RPMI8226 (cell line): Measurements from ENCODE around the gene WNK2.

Experiments used
- DNase-seq: peaks from one replicate; pipeline ENCODE4 v3.0.0-alpha.2; 2015

The WNK2 gene

DNA sequence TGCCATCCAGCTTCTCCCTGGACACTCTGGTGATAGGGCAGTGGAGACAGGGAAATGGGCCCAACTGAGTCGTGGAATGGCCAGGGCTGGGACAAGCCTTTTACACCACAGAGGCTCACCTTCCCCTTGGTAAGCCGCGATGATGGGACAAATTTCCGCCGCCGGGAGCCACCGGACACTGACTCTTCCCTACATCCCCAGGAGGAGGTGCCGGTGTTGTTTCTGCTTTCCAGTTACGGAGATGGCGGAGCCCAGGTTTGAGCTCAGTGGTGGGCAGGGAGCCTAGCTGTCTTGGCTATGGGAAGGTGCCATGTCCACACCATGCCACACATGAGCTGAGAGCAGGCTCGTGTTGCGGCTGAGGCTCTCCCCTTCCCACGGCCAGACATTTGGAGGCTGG is 19.9 kb upstream of the WNK2 start:
- no peak for DNase-seq

DNA sequence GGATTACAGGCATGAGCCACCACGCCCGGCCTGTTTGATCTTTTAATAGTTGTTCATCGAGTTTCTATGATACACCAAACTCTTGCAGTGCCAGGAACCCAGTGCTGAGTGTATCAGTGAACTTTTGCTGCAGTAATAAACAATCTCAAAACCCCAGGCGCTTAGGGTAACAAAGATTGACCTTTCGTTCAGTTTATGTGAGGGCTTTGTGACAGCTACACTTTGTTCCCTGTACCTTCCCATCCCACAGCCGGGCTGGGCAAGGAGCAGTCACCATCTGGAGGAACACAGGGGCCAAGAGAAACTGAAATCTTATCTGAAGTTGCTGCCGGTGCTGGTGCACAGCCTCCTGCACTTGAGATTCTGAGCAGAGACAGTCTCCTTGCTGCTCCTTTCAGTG is 17.2 kb upstream of the WNK2 start:
- no peak for DNase-seq

DNA sequence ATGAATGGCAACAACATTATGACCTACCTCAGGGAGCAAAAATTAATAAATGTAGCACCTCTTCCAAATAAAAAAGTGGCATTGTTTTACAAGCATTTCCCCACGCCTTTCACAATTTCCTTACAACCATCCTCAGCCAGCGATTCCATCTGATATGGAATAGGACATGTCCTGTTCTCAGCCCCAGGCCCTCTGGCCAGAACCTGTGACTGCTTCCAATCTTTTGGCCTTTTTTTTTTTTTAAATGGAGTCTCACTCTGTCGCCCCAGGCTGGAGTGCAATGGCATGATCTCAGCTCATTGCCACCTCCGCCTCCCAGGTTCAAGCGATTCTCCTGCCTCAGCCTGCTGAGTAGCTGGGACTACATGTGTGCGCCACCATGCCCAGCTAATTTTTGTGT is 16.8 kb upstream of the WNK2 start:
- no peak for DNase-seq

DNA sequence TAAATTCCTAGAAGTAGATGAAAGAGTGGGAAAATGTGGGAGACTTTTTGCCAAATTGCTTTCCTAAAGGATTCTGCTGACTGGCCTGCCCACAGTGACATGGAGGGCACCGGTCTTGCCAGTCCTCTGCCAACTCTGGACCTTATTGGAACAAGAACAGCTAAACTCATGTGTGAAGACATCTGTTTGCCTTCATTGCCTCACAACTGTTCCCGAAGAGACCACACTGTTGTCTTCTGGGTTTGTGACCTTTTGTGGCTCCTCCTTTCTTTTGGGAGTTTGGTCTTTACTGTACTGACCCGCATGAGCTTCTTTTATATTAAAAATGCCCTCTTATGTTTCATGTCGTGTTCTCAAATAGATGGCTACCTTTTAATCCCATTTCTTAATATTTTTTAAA is 16.1 kb upstream of the WNK2 start:
- no peak for DNase-seq

DNA sequence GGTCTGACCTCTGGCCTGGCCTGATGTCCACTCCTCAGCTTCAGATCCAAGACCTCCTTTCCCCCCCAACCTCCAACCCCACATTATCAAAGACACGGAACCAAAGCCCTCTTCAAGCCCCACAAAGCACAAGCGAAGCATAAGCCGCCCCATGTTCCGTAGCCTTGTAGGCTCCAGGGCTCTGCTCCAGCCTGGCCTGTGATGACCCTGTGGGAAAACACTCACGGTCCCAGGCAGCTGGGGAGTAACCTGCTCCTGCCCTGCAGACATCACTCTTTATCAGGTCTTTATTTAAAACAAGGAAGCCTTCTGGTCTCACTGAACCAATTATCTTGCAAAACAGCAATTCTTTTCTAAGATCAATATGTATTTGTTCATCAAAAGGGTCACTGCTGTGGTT is 15.4 kb upstream of the WNK2 start:
- no peak for DNase-seq

DNA sequence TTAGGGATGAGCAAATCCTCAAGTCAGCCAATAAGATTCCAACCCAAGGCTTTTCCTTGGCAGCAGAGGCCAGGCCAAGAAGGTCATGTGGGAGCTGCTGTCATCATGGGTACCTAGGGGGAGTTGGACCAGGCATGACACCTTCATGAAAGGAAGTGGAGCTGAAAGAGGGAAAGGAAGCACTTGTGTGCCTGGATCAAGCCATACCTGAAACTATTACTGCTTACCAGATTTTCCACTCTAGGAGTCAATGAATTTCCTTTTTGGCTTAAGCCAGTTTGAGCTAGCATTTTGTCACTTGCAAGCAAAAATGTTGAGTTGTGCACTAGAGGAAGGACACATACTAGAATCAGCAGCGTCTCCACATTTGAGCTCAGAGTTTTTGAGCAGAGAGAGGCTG is 14.5 kb upstream of the WNK2 start:
- no peak for DNase-seq

DNA sequence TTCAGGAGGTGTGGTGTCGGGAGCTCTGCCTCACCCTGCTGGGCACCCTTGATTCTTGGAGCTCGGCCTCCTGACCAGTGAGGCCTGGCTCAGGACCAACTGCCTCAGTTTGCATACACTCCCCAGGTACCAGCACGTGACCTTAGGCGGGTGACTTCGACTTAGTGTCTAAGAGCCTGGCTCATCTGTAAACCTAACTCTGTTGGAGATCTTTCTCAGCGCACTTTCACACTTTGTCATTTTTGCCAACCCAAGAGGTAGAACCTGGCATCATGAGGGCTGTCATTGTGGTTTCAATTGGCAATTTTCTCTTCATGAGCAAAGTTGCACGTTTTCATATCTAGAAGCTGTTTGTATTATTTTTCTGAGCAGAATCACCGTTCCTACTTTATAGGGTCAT is 13.4 kb upstream of the WNK2 start:
- no peak for DNase-seq

DNA sequence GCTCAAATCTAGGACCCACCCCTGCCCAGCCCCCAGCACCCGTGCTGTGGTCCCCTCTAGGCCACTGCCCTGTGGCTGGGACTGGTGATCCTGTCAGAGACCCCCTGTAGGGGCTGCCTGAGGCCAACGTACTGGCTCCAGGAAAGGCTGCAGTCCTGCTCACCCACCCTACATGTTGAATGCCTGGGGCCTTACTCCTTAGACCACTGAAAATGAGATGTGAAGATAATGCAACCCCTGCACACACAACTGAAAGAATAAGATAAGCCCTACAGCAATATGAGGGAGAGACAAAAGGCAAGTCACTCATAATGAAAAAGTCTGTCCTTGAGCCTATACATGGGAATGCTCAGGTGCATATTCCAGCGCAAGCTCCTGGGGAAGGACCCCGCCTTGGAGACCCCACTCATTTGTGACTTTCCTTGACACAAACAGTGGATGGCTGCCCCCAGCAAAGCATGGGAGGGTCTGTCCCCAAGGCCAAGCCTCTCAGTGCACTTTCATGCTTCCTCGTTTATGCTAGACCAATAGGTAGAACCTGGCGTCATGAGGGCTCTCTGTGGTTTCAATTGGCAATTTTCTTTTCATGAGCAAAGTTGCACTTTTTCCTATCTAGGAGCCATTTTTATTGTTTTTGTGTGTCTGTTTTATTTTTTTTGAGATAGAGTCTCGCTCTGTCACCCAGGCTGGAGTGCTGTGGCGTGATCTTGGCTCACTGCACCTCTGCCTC is 12.5 kb upstream of the WNK2 start:
- no peak for DNase-seq

DNA sequence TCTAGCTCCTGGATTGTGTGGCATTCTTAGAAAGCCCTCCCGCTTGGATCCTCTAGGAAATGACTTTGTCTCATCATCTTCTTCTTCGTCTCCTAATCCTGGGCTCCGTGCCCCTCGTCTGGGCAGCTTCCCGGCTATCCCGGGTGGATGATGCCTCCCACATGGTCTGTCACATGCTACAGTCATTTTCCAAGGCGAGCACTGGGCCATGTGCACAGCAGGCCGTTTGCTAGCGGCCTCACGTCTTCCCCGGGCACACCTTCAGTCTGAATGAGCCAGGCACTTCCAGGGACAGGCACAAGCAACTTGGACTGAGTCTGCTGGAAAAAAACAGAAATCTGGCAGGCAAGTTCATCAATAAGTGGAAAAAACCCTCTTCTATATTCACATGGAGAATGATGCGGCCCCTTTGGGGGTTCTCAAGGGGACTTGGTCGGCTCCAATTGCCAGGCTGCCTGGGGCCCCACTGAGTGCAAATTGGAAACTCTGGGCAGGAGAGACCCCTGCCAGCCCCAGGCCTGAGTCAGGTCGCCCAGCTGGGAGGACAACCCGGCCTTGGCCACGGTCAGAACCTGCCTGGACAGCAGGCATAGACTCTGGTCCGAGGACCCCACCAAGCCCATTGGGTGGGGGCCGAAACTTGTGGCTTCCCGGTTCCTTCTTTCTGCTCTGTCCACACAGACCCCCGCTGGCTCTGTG is 11.1 kb upstream of the WNK2 start:
- DNase-seq: no peak

DNA sequence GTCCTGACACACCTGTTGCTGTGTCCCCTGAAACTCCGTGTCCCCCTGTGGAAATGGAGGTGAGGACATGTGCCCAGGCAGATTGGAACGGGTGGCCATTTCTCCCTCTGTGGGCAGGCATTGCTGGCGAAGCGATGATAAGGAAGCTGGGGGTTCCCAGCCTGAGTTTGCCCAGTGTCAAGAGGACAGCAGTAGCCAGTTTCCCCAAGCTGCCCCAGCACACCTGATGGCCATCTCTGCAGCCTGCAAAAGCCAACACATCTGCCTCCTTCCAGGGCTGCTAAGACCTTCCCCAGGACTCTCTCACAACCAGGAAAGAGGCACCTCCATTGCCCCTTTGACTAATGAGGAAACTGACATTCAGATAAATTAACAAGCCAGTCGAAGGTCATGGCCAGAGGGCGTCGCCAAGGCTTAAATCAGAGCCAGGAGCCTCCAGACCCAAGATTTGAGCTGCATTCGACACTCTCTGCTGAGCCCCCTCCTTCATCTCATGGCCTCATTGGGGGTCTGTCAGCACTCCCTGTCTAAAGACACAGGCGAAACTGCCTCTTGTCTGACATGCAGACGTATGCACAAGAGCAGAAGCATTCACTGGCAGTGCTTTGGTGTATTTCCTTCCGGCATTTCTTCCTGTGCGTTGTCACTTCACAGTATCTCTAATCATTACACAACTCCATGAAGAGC is 10.4 kb upstream of the WNK2 start:
- no peak for DNase-seq

DNA sequence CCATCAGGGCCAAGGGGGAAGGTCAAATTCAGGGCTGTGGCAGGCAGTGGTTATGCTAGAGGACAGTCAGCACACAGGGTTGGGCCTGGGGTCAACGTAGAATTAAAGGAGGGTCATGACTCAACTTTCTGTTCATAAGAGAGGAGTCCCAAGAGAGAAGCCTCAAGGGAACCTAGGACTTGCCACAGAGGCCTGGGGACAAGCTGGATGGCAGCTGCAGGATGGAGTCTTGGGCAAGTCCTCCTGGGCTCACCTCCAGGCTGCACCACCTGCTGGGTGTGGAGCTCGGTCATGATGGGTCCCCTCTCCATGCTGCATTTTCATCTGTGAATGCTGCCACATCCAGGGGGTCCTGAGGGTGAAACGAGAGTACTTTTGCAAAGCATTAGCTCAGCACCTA is 9.0 kb upstream of the WNK2 start:
- no peak for DNase-seq

DNA sequence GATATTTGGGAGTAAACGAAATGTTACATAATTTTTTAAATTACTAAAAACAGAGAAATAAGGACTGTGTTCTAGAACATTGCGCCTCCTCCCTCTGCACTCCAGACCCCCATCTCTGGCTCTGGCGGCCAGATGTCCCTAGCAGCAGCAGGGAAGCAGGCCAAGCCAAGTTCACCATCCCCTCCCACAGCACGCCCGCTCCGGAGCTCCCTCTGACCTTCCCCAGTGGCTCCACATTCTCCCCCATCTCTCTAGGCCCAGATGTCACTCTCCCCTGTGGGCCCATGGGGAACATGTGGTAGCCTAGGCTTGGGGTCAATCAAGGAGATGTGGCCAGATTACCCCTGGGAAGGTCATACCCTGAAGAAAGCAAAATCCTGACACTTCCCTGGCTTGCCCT is 6.3 kb upstream of the WNK2 start:
- DNase-seq: no peak

DNA sequence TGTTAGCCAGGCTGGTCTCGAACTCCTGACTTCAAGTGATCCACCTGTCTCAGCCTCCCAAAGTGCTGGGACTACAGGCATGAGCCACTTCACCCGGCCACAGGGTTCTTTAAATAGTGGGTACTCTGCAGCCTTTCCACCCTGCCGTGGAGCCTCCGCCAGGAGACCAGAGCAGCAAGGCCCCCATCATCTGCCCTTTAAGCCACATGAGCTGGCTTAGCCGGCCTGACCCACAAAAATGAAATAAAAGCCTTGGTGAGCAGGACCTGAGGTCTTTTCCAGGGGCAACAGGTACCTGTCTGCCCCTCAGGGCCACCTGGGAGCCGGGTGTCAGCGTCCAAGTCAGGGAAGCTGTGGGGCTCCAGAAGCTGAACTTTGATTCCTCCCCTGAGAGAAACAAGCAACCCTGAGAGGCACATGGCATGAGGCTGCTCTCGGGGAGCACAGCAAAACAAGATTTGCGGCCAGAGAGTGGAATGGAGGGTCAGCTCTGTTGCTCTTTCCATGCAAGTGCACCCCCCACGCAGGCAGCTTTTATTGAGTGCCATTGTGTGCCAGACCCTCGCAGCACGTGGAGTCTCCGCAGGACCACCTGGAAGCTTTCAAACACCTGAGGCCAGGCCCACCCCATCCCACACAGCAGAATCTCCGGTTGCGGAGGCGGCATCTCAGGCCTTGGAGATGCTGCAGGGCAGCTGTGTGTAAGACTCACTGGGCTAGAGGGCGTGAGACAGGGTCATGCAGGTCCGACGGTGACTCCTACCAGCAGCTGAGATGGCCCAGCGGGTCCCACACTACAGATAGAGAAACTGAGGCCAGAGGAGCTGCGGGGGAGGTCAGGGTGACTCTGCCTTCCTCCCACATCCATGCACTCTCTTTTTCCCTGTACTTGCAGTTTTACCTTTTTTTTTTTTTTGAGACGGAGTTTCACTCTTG is 4.8 kb upstream of the WNK2 start:
- no peak for DNase-seq

DNA sequence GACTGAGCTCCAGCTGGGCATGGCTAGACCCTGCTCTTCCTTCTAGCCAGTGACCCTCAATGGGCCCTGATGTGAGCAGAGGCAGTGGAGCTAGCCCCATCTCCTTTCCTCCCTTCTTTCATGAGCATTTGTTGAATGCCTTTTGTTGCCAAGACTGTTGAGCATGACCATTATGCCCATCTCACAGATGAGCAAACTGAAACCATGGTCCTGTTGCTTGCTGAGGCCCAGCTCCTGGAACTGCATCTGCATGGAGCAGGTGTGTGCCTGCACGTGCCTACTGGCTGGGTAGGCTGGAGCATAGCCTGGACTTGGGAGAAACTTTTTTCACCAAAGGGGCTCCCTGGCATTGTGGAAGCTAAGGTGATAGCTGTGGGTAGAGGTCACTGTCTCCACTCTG is 3.0 kb upstream of the WNK2 start:
- no peak for DNase-seq

DNA sequence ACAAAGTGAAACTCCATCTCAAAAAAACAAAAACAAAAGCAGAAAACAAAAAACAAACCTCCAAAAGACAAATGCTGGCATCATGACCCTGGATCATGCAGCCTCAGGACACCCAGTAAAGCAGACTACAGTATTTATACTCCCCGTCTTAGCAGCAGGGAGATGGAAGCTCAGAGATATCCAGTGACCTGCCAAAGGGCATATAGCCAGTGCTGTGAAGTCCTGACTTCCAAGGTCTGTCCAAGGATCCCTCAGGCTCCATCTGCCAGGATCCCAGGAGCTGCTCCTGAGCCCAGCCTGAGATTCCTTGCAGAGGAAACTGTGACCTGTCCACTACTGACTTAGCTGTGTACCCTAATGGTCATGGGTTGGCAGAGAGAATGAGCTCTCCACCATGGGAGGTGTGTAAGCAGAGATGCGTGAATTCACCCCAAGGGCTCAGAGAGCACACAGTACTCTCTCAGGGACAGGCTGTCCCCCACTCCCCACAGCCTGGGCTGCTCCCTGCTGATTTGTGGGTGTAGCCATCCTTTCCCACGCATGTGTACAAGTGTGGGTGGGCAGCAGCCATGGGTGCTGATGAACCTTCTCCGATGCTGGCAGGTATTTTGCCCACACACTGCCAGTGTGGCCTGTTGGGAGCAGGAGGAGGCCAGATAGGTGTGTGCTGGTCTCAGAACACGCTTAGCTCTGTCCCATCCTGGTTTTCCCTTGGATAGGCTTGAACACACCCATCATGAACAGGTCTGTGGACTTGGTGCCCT is 2.1 kb upstream of the WNK2 start:
- no peak for DNase-seq

DNA sequence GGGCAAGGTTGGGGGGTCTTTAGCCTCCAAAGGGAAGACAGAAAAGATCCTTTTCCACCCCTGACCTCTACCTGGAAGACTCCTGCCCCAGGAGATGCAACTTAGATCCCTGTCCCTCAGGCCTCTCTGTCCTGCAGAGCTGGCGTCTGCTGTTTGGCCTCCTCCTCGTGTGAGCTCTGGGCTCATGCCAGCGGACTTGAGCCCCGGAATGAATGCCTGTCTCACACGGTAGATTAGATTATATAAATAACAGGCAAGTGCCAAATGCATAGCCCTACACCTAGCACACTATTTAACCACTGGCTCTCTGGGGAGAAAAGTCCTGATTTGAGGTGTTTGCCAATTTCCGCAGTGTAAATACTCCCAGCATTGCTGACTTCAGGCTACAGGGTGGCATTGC is 1.4 kb upstream of the WNK2 start:
- DNase-seq: no peak

DNA sequence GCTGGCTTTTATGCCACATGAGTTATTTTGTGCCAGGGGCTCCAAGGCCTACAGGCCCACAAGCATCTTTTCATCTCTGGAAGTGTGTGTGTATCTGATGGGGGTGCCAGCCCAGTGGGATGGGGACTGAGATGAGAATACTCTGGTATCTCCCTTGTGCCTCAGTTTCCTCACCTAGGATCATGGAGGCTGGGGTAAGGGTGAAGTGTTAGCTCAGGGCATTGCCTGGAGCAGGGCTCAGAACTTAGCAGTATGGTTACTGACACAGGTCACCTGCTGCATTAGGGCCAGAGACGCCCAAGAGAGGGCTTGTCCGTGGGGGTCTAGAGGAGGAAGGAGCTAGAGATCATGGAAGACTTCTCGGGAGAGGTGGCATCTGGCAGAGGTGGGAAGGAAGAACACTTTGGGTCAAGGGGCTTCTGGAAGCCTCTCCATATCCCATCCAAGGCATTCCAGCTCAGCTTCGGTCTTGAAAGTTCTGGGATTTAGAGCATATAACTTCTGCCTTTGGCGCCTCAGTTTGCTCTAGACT is 742 bp upstream of the WNK2 start:
- DNase-seq: no peak

DNA sequence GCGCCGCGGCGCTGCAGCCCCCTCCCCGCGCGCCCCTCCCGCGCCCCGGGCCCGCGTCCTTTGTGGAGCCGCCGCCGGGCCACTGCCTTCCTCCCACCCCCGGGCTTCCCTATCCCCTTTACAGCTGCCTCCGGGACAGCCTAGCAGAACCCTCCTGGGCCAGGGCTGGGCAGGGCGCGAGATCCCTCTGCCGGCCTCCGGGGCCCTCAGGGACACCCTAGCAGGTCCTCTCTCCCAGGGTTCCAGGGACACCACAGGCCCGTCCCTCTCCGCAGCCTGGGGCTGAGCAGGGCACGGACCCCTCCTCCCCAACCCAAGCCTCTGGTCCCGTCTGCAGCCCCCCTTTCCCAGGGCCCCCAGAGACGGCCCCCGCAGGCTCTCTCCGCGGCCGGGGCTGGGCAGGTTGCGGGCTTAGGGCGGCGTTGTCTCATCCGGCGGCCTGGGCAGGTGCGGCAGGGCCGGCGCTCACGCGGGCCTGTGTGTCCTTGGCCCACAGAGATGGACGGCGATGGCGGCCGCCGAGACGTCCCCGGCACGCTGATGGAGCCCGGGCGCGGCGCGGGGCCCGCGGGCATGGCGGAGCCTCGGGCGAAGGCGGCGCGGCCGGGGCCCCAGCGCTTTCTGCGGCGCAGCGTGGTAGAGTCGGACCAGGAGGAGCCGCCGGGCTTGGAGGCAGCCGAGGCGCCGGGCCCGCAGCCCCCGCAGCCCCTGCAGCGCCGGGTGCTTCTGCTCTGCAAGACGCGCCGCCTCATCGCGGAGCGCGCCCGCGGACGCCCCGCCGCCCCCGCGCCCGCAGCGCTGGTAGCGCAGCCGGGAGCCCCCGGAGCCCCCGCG is 710 bp downstream of the WNK2 start:
- DNase-seq: no peak

DNA sequence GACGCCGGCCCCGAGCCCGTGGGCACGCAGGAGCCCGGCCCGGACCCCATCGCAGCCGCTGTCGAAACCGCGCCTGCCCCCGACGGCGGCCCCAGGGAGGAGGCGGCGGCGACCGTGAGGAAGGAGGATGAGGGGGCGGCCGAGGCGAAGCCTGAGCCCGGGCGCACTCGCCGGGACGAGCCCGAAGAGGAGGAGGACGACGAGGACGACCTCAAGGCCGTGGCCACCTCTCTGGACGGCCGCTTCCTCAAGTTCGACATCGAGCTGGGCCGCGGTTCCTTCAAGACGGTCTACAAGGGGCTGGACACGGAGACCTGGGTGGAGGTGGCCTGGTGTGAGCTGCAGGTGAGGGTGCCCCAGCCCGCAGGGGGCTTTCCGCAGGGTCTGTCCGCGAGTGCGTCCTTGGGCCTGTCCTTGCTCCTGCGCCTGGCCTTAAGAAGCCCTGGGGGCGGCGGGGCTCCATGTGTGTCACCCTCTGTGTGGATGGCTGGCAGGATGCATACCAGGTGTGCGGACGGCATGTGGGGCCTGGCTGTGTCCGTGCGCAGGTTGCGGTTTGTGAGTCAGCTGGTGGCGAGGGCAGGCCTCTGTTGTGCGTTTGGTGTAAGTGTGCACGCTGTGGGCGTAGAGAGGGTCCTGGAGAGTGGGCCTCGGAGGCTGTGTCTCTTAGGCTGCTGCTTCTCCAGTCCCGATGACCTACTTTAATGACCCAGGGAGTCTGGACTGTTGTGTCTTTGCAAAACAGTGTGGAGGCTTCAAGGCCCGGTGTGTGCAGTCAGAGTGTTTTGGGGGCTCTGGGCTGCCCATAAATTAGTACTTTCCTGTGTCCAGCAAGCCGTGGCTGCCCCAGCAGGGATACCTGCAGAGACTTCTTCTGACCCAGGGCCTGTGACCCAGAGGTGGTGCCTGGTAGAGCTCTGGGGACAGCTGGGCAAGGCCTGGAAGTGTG is 1.6 kb downstream of the WNK2 start:
- DNase-seq: no peak
